GM18870 (cell line): ENCODE data around the gene LRP1B.
"Not testable (repeated sequence)": the region's sequence is repeated elsewhere in the genome, so short reads cannot be mapped to it uniquely, and the experiment has no call there.

Source experiments
- ATAC-seq: cut with Tn5 transposase; IDR thresholded peaks from one replicate; pipeline ENCODE4 v1.9.1; 2021; ENCODE audit warnings: moderate library complexity; ENCODE audit not compliant: unreplicated experiment

The LRP1B gene

GRCh38 chr2:141900826-141901225, 230.0 kb downstream of the LRP1B start:
- no peak for ATAC-seq

- ATAC-seq: no peak
Observed at GRCh38 chr2:141899740-141900139, 231.1 kb downstream of the LRP1B start.

GRCh38 chr2:141889788-141890187, 241.0 kb downstream of the LRP1B start:
- no peak for ATAC-seq

- no peak for ATAC-seq
Observed at GRCh38 chr2:141888987-141889555, 241.7 kb downstream of the LRP1B start.

GRCh38 chr2:141887363-141887762, 243.5 kb downstream of the LRP1B start:
- ATAC-seq: no peak

- ATAC-seq: no peak
Observed at GRCh38 chr2:141878016-141878415, 252.8 kb downstream of the LRP1B start.

- no peak for ATAC-seq
Observed at GRCh38 chr2:141871913-141872634, 258.7 kb downstream of the LRP1B start.

- ATAC-seq: no peak
Observed at GRCh38 chr2:141869572-141869971, 261.2 kb downstream of the LRP1B start.

GRCh38 chr2:141863964-141864363, 266.9 kb downstream of the LRP1B start:
- ATAC-seq: no peak

- ATAC-seq: no peak
Observed at GRCh38 chr2:141856215-141856919, 274.4 kb downstream of the LRP1B start.

- ATAC-seq: no peak
Observed at GRCh38 chr2:141848191-141848590, 282.6 kb downstream of the LRP1B start.

GRCh38 chr2:141844231-141844630, 286.6 kb downstream of the LRP1B start:
- ATAC-seq: no peak

- no peak for ATAC-seq
Observed at GRCh38 chr2:141835103-141835502, 295.7 kb downstream of the LRP1B start.

GRCh38 chr2:141828761-141829160, 302.1 kb downstream of the LRP1B start:
- ATAC-seq: no peak

- ATAC-seq: no peak
Observed at GRCh38 chr2:141824790-141825189, 306.0 kb downstream of the LRP1B start.

- no peak for ATAC-seq
Observed at GRCh38 chr2:141820893-141821292, 309.9 kb downstream of the LRP1B start.

GRCh38 chr2:141815320-141815719, 315.5 kb downstream of the LRP1B start:
- ATAC-seq: not testable (repeated sequence)

- ATAC-seq: no peak
Observed at GRCh38 chr2:141814150-141814549, 316.7 kb downstream of the LRP1B start.

- ATAC-seq: no peak
Observed at GRCh38 chr2:141810148-141810547, 320.7 kb downstream of the LRP1B start.

GRCh38 chr2:141806090-141806489, 324.7 kb downstream of the LRP1B start:
- ATAC-seq: no peak

GRCh38 chr2:141805302-141805701, 325.5 kb downstream of the LRP1B start:
- no peak for ATAC-seq

- no peak for ATAC-seq
Observed at GRCh38 chr2:141796449-141796848, 334.4 kb downstream of the LRP1B start.
